ENCODE results near the gene COL23A1. TPM values are rescaled to one million over a fixed set of nuclear protein-coding genes. Genes with fewer than 3 reads are reported as not detected.

COL23A1 gene
- total RNA-seq, 4 donors from 2014 or later, result 2.5 to 3.4 (median 3.0) TPM

DNA sequence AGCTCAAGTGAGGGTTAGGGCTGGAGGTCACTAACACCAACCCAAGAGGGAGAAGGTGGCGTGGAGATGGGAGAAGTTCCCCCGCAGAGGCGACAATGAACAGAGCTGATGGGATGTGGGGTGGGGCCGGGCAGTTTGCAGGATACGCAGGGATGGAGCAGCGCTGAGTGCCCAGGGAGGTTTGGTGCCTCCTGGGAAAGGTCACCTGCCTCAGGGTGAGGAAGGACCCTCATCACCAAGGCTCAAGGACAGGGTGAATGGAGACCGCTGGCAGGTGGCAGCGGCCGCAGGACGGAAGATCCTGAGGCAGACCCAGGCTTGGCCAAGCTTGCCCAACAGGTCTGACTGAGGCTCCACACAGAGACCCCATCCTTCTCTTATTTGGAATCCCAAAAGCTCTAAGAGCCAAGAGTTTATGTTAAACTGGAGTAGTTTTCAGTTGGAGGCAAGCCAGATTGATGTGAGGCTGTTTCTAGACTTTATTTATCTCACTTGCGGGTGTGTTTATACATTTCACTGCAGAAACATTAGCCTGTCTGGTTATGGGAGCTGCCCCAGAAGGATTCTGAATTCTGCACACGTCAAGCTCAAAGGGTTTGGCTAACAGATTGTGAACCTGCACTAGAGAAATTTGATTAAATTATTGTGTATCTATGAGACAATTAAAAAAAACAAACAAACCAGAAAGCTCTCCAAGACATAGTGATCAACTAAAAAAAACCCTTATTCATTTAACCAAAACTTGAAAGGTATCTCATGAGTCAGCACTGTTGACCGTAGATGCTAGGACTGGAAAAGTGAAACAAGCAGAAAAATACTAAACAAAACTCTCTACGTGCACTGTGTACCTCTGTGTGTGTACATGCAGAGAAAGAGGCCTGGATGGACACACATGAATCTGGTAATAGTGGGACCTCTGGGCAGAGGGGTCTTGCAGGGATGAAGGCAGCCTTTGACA lies 211.4 kb downstream of the COL23A1 start:
- intact Hi-C loops (cut with DNase I; ENCODE audit: low total_unique reads), result loop anchor here (5.0 kb wide), 1 partner anchor 568 kb away; no protein-coding TSS in a partner anchor
- TF ChIP-seq CTCF (IDR thresholded peaks at IDR 0.05) (no peak), POLR2A (IDR thresholded peaks at IDR 0.05) (no peak)
- H3K4me3 ChIP-seq (ENCODE audit: low read depth, poor library complexity, severe bottlenecking), result no peak overlapping the region
- DNase-seq (ENCODE audit: low spot score in 2 of 2), result no peak
- WGBS, 2 donors, result 86 to 91% methylated on average over 14 of the region's 14 CpGs

DNA sequence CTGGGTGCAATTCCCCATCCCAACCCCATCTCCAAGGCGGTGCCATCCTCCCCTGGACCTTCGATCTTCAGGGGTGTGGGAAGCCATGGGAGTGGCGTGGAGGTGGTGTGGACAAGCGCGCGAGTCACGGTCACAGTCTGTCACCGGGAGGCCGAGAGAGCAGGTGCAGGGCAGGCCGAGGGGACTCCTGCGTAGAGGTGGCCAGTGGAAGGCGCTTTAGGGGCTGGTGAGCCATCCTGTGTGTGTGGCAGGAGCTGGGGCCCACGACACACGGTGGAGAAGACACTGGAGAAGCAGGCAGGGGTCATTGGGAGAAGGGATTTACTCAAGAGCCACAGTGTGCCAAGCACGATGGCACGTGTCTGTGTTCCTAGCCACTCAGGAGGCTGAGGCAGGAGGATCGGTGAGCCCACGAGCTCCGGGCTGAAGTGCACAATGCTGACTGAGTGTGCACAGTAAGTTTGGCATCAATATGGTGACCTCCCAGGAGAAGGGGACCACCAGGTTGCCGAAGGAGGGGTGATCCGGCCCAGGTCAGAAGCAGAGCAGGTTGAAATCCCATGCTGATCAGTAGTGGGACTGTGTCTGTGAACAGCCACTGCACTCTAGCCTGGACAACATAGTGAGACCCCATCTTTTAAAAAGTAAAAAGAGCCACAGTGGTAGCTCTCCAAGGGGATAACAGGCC lies 212.5 kb downstream of the COL23A1 start:
- WGBS, 2 donors, result 96% methylated on average over 19 to 21 of the region's 21 CpGs
- TF ChIP-seq CTCF (IDR thresholded peaks at IDR 0.05) (no peak), POLR2A (IDR thresholded peaks at IDR 0.05) (no peak)
- no peak for DNase-seq (ENCODE audit: low spot score in 2 of 2)
- no peak overlapping the region for H3K4me3 ChIP-seq (ENCODE audit: low read depth, poor library complexity, severe bottlenecking)
- intact Hi-C loops (cut with DNase I; ENCODE audit: low total_unique reads), result loop anchor here (5.0 kb wide), 1 partner anchor 570 kb away; no protein-coding TSS in a partner anchor

DNA sequence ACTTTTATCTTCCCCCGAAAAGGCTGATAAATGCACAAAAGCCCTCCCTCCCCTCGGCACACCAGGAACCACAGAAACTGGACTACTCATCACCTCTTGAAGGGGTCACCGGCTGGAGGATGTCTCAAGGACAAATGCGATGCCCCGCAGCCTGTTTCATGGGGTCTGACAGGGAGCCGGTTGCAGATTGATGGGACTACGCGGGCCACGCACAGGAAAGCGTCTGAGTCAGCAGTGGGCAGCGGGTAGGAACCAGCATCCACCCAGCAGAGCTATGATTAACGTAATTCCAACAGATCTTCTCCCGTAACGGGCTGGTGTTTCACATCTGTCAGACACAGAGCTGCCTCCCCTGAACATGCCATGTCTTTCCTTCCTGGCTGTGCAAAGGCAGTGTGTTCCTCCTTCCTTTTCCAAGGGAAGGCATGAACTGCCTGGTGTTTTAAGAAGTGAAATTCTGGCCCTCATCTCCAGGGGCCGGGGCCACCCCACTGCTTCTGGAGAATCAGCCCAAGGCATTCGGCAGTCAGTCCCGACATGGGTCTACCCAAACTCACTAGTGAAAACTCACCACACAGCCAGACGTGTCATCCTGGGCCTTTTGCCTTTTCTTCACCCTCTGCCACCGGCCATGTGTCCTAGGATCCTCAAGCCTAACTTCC lies 213.1 kb downstream of the COL23A1 start:
- intact Hi-C loops (cut with DNase I; ENCODE audit: low total_unique reads), result loop anchor here (5.0 kb wide), 1 partner anchor 570 kb away; no protein-coding TSS in a partner anchor
- no peak overlapping the region for H3K4me3 ChIP-seq (ENCODE audit: low read depth, poor library complexity, severe bottlenecking)
- DNase-seq (ENCODE audit: low spot score in 2 of 2), result no peak
- TF ChIP-seq POLR2A (IDR thresholded peaks at IDR 0.05) (no peak), CTCF (IDR thresholded peaks at IDR 0.05) (no peak)
- 73 to 79% methylated on average over 19 of the region's 19 CpGs for WGBS, 2 donors

- intact Hi-C loops (cut with DNase I; ENCODE audit: low total_unique reads), result loop anchor here (5.0 kb wide), 1 partner anchor 572 kb away; no protein-coding TSS in a partner anchor
- TF ChIP-seq CTCF (IDR thresholded peaks at IDR 0.05) (no peak), POLR2A (IDR thresholded peaks at IDR 0.05) (no peak)
- no peak for DNase-seq (ENCODE audit: low spot score in 2 of 2)
- no peak overlapping the region for H3K4me3 ChIP-seq (ENCODE audit: low read depth, poor library complexity, severe bottlenecking)
- WGBS, 2 donors, result 91 to 95% methylated on average over 13 of the region's 13 CpGs
These were observed 214.8 kb downstream of the COL23A1 start for GRCh38 chr5:178375348-178375747.

GRCh38 chr5:178373711-178374110 lies 216.5 kb downstream of the COL23A1 start:
- H3K4me3 ChIP-seq (ENCODE audit: low read depth, poor library complexity, severe bottlenecking), result no peak overlapping the region
- intact Hi-C loops (cut with DNase I; ENCODE audit: low total_unique reads), result no loop called here
- no peak for TF ChIP-seq CTCF (IDR thresholded peaks at IDR 0.05)
- no peak for TF ChIP-seq POLR2A (IDR thresholded peaks at IDR 0.05)
- DNase-seq (ENCODE audit: low spot score in 2 of 2), result no peak
- WGBS, 2 donors, result 80 to 90% methylated on average over 15 to 16 of the region's 16 CpGs

Data from lower leg skin (tissue), 4 donors.